Measurements from ENCODE around the gene ZDHHC19.
"Not testable (repeated sequence)": the region's sequence is repeated elsewhere in the genome, so short reads cannot be mapped to it uniquely, and the experiment has no call there.

Gene ZDHHC19

DNA sequence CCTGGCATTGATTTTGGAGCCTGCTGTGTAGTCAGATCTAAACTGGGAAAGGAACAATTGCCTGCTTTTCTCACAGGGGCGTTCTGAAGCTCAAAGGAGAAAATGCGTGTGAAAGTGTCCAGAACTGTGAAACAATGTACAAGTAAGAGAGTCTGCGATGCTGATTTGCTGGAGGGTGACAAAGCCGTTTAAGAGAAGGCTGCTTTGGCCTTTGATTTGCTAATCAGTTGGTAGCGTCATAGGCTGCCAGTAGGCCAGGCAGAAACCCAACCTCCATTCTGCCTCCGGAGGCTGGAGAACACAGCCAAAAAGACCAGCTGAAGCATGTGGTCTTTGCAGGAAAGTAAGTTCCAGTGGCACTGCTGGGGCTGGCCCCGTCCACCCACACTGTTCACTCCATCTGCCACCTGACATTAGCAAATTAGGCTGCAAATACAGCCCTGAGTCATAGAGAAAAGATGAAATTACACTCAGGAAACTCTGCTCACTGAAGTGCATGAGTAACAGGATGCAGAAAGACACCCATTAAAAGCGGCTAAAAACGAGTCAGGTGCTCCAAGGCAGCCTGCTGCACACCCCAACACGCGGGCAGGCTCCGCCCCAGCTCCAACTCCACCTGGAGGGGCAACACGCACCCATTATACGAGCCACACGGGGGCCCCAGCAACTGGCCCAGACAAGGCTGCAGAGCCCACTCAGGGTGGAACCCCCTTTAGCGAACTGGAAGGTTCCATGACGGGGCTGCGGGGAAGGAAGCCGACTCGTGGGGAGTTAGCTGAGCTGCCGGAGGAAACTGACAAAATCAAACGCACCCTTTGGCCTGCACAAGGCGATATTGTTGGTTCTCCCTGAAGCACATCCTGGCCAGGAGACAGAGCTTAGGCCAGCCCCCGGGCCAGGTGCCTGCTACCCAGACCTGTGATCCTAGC is 31.6 kb downstream of the ZDHHC19 start:
- peak; percentile 67 to 74 for DNase-seq (ENCODE audit: low read depth in 2 of 2, low spot score in 1 of 2)

DNA sequence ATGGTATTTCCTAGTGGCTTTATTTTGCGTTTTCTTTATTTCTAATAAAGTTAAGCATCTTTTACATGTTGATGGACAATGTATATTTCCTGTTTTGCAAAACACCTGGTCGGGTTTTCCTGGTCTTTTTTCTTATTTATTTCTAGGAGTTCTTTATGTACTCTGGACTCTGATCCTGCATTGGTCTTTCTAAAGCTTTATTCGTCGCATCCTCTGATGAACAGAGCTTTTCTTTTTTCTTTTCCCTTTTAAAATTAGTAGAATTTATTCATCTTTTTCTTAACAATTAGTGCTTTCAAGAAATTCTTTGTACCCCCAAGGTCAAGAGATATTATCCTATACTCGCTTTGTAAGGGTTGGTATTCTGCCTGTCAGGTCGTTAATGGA is 32.2 kb downstream of the ZDHHC19 start:
- no peak for DNase-seq (ENCODE audit: low read depth in 2 of 2, low spot score in 1 of 2)

DNA sequence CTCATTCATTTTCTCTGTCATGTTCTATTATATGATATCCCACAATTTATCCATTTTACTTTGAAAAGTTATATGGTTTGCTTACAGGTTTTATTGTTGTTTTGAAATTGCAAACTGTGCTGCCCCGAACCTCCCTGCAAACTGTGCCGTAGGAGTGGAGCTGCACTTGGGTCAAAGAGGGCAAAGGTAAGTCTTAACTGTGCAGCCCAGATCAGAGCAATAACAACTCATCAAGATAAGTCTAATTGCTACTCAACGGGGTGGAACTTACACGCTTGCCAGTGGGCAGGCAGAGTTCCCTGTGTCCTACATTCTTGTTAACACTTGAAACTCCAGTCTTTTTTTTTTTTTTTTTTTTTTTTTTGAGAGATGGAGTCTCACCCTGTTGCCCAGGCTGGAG is 33.2 kb downstream of the ZDHHC19 start:
- DNase-seq (ENCODE audit: low read depth in 2 of 2, low spot score in 1 of 2), result no peak

DNA sequence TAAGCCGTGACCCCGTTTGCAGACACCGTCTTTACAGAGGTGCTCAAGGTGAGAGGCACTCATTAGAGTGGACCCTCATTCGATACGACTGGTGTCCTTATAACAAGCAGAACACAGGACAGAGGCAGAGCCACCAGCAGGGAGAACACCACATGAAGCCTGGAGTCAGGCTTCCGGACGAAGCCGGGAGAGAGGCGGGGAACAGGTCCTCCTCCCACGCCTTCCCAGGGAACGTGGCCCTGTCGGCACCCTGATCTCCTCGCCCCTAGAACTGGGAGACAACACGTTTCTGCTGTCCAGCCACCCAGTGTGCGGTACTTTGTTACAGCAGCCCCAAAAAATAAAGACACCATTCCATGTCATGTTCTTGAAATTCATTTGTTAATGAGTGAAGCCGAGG is 33.6 kb downstream of the ZDHHC19 start:
- DNase-seq (ENCODE audit: low read depth in 2 of 2, low spot score in 1 of 2), result no peak

DNA sequence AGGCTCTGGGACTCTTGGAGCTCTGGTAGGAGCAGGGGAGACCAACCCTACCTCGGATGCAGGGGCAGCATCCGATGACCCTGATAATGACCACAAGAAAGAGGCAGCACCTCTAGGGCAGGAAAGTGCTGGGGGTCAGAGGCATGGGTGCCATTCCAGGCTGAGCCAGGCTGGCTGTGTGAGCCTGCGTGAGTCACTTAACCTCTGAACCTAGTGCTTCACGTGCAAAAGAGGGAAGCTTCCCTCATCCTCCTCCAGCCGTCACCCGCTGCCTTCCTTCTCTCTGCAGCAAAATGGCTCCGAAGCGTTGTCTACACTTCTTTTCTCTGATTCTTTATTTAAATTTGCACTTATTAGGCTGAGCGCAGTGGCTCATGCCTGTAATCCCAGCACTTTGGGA is 35.5 kb downstream of the ZDHHC19 start:
- DNase-seq (ENCODE audit: low read depth in 2 of 2, low spot score in 1 of 2), result no peak

DNA sequence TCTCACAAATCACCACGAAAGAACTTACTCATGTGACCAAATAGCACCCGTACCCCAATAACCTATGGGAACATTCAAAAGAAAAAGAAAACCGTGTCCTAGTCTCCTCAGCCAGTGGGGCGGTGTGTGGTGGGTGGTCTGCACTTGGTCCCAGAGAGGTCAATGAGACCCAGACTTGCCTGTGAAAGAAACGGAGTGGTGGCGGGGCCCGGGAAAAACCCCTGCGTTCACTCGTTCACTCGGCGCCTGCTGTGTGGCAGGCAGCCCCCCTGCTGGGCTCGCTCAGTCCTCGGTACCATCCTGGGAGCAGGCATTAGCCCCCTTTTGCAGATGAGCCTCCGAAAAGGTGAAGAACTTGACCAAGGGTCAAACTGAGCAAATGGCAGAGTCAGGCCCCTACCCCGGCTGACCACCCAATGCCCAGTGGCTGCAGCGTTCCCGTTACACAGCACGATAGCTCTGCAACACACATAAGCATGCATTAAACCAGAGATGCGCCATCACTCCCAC is 36.0 kb downstream of the ZDHHC19 start:
- DNase-seq (ENCODE audit: low read depth in 2 of 2, low spot score in 1 of 2), result no peak

DNA sequence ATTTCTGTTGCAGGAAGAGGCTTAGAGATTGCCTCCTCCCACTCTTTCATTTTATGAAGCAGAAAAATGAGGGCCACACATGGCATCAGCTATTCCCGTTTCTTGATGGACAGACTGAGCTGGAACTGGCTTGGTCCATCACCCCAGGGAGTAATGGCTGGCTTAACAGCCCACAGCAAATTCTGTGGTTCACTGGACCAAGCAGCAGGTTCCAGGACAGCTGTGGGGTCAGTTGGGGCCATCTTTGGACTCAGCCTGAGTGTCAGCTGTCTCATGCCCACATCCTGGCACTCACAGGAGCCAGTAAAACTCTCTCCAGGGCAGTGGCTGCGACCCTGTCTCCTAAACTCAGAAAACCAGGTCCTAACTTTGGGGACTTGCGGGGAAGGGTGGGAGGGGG is 36.5 kb downstream of the ZDHHC19 start:
- DNase-seq (ENCODE audit: low read depth in 2 of 2, low spot score in 1 of 2), result no peak

DNA sequence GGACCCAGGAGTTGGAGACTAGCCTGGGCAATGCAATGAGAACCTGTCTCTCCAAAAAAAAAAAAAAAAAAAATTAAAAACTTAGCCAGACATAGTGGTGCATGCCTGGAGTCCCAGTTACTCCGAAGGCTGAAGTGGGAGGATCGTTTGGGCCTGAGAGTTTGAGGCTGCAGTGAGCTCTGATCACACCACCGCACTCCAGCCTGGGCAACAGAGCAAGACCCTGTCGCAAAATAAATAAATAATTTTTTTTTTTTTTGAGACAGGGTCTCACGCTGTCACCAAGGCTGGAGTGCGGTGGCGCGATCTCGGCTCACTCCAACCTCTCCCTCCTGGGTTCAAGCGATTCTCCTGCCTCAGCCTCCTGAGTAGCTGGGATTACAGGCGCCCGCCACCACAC is 40.9 kb downstream of the ZDHHC19 start:
- not testable (repeated sequence) for DNase-seq (ENCODE audit: low read depth in 2 of 2, low spot score in 1 of 2)

DNA sequence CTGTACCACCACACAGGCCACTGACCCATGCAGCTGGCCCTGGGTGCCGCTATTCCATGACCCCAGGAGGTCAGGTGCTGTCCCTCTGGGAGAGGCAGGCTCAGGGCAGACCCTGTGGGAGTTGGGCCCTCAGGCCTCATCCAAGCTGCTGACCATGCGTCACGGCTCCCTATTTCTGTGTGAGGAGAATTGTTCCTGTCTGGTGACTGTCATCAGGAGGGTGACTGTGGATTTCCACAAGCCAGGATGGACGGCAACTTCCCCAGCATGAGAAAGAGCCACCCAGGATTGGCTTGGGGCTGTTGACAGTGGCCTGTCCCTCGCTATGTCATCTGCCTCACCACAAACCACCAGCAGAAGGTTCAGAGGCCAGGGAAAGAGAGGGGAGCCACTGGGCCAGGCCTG is 41.4 kb downstream of the ZDHHC19 start:
- no peak for DNase-seq (ENCODE audit: low read depth in 2 of 2, low spot score in 1 of 2)

DNA sequence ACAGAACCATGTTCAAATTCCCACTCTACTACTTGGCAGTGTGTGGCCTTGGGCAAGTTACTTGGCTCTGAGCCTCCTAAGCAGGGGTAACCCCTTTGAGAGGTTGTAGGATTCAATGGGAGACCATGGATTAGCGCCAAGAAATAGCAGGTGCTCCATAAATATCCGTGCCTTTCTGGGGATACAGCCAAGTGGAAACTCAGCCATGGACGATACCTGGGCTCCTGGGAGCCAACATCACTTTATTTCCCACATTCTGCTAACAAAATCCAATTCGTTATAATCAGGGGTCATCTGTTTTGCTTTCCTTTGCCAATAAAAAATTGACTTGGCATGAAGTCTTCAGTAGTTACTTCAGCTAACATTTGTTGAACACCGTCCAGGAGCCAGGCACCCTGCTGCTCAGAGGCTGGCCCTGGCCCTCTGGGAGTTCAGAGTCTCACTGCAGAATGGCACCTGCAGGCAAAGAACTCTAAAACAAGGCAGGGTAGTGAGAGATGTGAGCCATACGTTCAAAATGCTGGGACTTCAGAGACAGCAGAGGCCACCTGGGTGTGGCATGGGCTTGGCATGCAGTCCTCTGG is 42.3 kb downstream of the ZDHHC19 start:
- no peak for DNase-seq (ENCODE audit: low read depth in 2 of 2, low spot score in 1 of 2)

DNA sequence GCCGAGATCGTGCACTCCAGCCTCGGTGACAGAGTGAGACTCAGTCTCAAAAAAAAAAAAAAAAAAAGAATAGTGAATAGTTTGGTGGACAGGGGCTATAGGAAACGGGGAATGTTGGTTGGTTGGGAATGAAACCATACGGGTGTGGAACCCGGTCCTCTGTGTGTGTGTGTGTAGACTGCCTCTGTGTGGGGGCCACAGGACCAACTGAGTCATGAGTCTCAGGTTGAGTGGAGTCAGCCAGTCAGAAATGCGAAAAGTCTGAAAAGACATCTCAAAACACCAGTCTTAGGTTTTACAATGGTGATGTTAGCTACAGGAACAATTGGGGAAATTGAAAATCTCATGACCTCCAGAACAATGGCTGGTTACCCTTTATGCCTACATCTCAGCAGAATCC is 44.5 kb downstream of the ZDHHC19 start:
- no peak for DNase-seq (ENCODE audit: low read depth in 2 of 2, low spot score in 1 of 2)

DNA sequence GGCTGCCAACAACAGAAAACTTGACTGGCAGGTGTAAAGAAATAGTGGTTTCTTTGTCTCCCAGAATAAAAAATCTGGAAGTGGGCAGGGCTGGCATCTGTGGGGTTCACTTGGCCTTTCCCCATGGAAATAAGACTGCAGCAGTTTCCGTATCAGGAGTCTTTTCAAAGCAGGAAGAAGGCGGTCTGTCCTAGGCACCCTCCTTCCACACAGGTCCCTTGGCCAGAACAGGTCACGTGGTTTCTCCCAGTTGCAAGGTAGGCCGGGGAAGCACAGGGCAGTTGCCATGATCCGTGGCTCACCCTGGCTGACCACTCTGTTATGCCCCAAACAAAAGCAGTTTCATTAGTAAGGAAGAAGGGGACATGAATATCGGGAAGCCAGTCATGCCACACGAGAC is 45.4 kb downstream of the ZDHHC19 start:
- no peak for DNase-seq (ENCODE audit: low read depth in 2 of 2, low spot score in 1 of 2)

DNA sequence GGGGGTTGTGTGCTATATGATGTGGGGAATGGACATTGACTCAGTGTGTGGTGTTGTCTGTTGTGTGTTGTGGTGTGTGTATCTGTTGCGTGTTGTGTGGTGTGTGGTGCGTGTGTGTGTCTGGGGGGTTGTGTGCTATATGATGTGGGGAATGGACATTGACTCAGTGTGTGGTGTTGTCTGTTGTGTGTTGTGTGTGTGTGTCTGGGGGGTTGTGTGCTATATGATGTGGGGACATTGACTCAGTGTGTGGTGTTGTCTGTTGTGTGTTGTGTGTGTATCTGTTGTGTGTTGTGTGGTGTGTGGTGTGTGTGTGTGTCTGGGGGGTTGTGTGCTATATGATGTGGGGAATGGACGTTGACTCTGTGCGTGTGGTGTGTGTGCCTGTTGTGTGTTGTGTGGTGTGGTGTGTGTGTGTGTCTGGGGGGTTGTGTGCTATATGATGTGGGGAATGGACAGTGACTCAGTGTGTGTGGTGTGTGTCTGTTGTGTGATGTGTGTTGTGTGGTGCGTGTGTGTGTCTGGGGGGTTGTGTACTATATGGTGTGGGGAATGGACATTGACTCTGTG is 46.1 kb downstream of the ZDHHC19 start:
- not testable (repeated sequence) for DNase-seq (ENCODE audit: low read depth in 2 of 2, low spot score in 1 of 2)

DNA sequence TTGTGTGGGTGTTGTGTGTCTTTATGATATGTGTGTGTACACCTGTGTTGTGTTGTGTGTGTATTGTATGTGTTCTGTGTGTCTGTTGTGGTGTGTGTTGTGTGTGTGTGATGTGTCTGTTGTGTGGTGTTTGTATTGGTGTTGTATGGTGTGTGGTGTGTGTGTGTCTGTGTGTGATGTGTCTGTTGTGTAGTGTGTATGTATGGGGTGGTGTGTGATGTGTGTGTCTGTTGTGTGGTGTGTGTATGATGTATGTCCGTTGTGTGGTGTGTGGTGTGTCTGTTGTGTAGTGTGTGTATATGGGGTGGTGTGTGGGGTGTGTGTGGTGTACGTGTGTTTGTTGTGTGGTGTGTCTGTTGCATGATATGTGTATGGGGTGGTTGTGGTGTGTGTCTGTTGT is 46.6 kb downstream of the ZDHHC19 start:
- DNase-seq (ENCODE audit: low read depth in 2 of 2, low spot score in 1 of 2), result no peak

DNA sequence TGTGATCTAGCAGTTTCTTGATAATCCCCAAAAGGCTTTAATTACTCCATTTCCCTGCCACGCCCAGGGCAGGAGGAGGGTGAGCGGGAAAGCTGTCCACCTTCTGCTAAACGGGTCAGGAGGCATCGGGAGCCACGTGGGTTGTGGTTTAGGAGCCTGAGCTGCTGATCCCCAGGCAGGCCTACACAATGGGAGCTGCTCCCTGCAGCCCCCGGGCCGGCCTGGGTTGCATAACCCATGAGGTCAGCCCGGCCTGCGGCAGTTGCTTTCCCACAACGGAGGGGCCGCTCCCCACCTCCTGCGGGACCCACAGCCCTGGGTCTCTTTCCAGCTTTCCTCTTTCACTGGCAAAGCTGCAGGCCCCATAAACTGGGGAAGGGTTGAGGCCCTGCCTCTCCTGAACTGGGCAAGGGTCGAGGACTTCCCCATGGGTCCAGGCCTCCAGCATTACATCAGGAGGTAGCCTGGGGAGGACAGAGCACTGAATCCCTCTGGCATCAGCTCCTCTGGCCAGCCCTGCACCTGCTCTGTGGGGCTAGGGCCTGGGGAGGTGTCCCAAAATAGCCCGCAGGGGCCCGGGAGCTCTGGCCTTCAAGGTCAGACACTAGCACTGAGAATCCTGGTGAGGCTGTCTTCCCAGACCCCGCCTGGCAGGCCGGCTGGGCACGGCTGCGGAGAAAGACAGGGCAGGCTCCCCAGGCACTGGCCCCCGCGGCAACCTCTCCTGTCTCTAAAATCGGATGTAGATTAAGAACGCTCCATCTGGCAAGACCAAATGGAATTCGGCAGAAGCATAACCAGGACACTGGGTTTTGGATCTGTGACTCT is 47.3 kb downstream of the ZDHHC19 start:
- no peak for DNase-seq (ENCODE audit: low read depth in 2 of 2, low spot score in 1 of 2)

DNA sequence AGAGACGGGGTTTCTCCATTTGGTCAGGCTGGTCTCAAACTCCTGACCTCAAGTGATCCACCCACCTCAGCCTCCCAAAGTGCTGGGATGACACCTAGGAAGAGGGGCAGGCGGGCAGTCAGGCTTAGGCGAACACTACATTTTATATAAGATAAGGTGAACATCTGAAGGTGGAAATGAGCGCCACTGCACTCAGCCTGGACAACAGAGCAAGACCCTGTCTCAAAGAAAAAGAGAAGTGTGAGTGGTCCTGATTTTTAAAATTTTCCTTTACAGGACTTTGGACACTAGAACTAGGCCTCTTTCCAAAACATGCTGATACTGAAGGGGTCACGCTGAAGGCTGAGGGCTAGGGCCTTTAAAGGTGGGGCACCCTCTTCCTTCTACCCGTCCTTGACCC is 48.0 kb downstream of the ZDHHC19 start:
- DNase-seq (ENCODE audit: low read depth in 2 of 2, low spot score in 1 of 2), result no peak

DNA sequence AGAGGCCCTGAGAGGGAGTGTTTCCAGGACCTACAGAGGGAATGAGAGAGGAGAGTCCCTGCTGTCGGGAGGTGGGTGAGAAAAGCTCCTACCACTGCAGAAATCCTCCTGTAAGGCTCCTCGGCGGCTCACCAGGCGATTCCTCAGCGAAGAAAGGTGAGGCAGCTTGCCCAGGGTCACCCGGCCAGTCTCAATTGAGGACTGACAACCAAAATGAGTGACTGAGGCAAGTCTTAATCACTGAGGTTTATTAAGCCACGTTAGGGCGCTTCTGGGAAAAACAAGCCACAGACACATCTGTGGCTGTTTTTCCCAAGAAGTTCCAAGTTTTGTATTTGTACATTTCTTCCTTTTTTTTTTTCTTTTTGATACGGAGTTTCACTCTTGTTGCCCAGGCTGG is 48.5 kb downstream of the ZDHHC19 start:
- no peak for DNase-seq (ENCODE audit: low read depth in 2 of 2, low spot score in 1 of 2)

DNA sequence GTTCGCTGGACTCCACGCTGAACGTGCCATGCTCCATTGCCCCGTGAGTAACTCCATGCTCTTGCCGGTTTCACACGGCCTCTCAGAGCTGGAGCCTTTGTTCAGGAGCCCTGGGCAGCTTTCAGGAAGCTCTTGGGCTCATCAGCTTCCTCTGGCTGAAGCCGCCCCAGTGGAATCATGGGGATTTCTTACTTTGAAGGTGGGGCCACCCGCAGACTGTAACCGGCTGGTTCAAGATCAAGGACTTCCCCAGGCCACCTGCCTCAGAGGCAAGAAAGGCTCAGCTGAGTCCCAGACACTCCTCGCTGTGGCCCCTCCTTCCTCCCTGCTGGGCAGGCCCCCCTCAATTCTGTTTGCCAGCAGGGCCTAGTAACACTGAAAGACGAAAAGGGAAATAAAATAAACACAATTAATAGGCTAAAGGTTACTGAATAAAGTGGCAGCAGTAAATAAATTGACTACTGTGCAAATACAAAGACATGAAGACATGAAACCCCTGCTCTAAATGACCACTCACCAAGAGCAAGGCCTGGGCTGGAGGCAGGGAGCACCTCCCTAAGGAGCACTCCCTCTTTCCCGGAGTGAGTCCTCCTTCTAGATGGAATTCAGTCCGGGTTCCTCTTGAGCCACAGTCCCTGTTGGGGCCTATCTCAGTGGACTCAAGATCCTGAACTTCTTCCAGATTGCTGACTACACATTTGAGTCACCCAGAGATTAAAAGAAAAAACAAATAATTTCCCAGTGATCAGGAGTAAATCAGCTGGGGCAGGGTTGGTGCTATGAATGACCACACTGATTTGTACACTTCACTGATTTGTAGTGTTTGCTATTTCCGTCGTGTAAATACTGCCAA is 51.0 kb downstream of the ZDHHC19 start:
- no peak for DNase-seq (ENCODE audit: low read depth in 2 of 2, low spot score in 1 of 2)

DNA sequence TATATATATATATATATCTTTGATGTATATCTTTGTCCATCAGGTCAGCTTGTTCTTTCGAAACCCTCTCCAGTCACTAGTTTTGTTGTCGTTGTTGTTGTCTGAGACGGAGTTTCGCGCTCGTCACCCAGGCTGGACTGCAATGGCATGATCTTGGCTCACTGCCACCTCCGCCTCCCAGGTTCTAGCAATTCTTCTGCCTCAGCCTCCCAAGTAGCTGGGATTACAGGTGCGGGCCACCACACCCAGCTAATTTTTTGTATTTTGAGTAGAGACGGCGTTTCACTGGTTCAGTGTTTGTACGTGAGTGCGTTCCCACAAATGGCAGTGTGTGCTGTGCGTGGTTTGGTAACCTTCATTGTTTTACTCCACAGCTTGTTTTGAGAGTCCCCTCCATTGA is 51.7 kb downstream of the ZDHHC19 start:
- no peak for DNase-seq (ENCODE audit: low read depth in 2 of 2, low spot score in 1 of 2)

DNA sequence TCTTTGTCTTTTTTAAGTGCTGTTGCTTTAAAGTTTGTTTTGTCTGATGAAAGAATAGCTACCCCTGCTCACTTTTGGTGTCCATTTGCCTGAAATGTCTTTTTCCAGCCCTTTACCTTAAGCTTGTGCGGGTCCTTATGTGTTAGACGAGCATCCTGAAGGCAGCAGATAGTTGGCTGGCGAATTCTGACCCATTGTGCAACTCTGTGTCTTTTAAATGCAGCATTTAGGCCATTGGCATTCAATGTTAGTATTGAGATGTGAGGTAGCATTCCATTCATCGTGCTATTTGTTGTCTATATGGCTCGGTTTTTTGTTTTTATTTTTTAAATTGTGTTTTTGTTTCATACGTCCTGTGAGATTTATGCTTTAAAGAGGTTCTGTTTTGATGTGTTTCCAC is 55.0 kb downstream of the ZDHHC19 start:
- no peak for DNase-seq (ENCODE audit: low read depth in 2 of 2, low spot score in 1 of 2)
